ENCODE data around the gene SCGB2B2.
"Not testable (repeated sequence)": the region's sequence is repeated elsewhere in the genome, so short reads cannot be mapped to it uniquely, and the experiment has no call there.

GRCh38 chr19:34668077-34668689 lies 8.8 kb downstream of the SCGB2B2 start:
- TF ChIP-seq YY1 (IDR thresholded peaks at IDR 0.05; ENCODE audit: insufficient read depth, insufficient read length); ZNF274 (IDR thresholded peaks at IDR 0.05; ENCODE audit: low read depth, low read length): not testable (repeated sequence)
